H1 (cell line): Measurements from ENCODE around the gene TMEM235. TPM values are rescaled to one million over a fixed set of nuclear protein-coding genes. Genes with fewer than 3 reads are reported as not detected.

Experiments used
- BACH1 ChIP-seq: IDR thresholded peaks from 2 replicates; pipeline ENCODE4 v1.6.1; 2012; ENCODE audit warnings: low read length, improper control_type of control experiment
- BRCA1 ChIP-seq: IDR thresholded peaks from 2 replicates; pipeline ENCODE4 v1.6.1; 2012; ENCODE audit warnings: low read depth, low read length, improper control_type of control experiment
- CHD2 ChIP-seq: IDR thresholded peaks from 2 replicates; pipeline ENCODE4 v1.6.1; 2012; ENCODE audit warnings: low read length, improper control_type of control experiment
- CREB1 ChIP-seq: IDR thresholded peaks from 2 replicates; pipeline ENCODE4 v1.6.1; 2012; ENCODE audit warnings: inconsistent platforms
- CTBP2 ChIP-seq: IDR thresholded peaks from 2 replicates; pipeline ENCODE4 v1.7.0; 2011; ENCODE audit warnings: borderline replicate concordance, mild to moderate bottlenecking, moderate library complexity, mixed read lengths, low read length; ENCODE audit not compliant: insufficient read depth, insufficient read length
- EGR1 ChIP-seq: IDR thresholded peaks from 2 replicates; pipeline ENCODE4 v1.6.1; 2011; ENCODE audit warnings: low read depth, low read length, borderline replicate concordance
- EZH2 ChIP-seq: fragments of 200-600 bp; sonication (generic); IDR thresholded peaks from 2 replicates; pipeline ENCODE4 v1.7.1; 2012; ENCODE audit warnings: low read depth, mild to moderate bottlenecking, moderate library complexity, low read length, inconsistent platforms; ENCODE audit not compliant: severe bottlenecking
- FOSL1 ChIP-seq: IDR thresholded peaks from 2 replicates; pipeline ENCODE4 v1.6.1; 2011; ENCODE audit warnings: mild to moderate bottlenecking, low read depth, low read length, moderate library complexity; ENCODE audit not compliant: insufficient read depth
- GTF2F1 ChIP-seq: IDR thresholded peaks from 2 replicates; pipeline ENCODE4 v1.6.1; 2012; ENCODE audit warnings: low read depth, low read length, improper control_type of control experiment, borderline replicate concordance
- HDAC6 ChIP-seq: IDR thresholded peaks from one replicate; pipeline ENCODE4 v1.7.1; 2012; ENCODE audit warnings: low read depth, mild to moderate bottlenecking, inconsistent platforms, low read length, moderate library complexity
- JUN ChIP-seq: IDR thresholded peaks from 2 replicates; pipeline ENCODE4 v1.6.1; 2011; ENCODE audit warnings: low read depth, mild to moderate bottlenecking, improper control_type of control experiment, low read length
- MAX ChIP-seq: IDR thresholded peaks from 2 replicates; pipeline ENCODE4 v1.6.1; 2012; ENCODE audit warnings: inconsistent platforms
- PHF8 ChIP-seq: fragments of 200-600 bp; sonication (generic); conservative IDR thresholded peaks from 2 replicates; pipeline ENCODE4 v1.7.1; 2012; ENCODE audit warnings: low read depth, mild to moderate bottlenecking, inconsistent platforms, low read length, moderate library complexity
- POLR2AphosphoS5 ChIP-seq: IDR thresholded peaks from 2 replicates; pipeline ENCODE4 v1.6.1; 2011; ENCODE audit warnings: low read depth, low read length
- RAD21 ChIP-seq, 2 experiments: IDR thresholded peaks in 1 of 2; conservative IDR thresholded peaks in 1 of 2; 2 replicates each; pipeline ENCODE4 v1.6.1; 2011; ENCODE audit warnings: low read depth in 2 of 2, low read length in 2 of 2, improper control_type of control experiment in 1 of 2, inconsistent platforms in 1 of 2, mild to moderate bottlenecking in 1 of 2, moderate library complexity in 1 of 2
- SIN3A ChIP-seq, 2 experiments: IDR thresholded peaks in 1 of 2; conservative IDR thresholded peaks in 1 of 2; 2 replicates each; pipeline ENCODE4 v1.6.1; 2011 to 2012; ENCODE audit warnings: low read length in 2 of 2, improper control_type of control experiment in 1 of 2, low read depth in 1 of 2, mild to moderate bottlenecking in 1 of 2
- SIRT6 ChIP-seq: IDR thresholded peaks from one replicate; pipeline ENCODE4 v1.7.1; 2012; ENCODE audit warnings: low read length, inconsistent platforms
- SIX5 ChIP-seq: IDR thresholded peaks from 2 replicates; pipeline ENCODE4 v1.6.1; 2011; ENCODE audit warnings: mild to moderate bottlenecking, low read depth, low read length
- SP1 ChIP-seq: IDR thresholded peaks from 2 replicates; pipeline ENCODE4 v1.6.1; 2011; ENCODE audit warnings: low read depth, low read length
- SP2 ChIP-seq: IDR thresholded peaks from 2 replicates; pipeline ENCODE4 v1.6.1; 2012; ENCODE audit warnings: mild to moderate bottlenecking, low read length, inconsistent platforms
- TAF1 ChIP-seq: IDR thresholded peaks from 2 replicates; pipeline ENCODE4 v1.6.1; 2011; ENCODE audit warnings: mild to moderate bottlenecking, low read depth, low read length
- TEAD4 ChIP-seq: IDR thresholded peaks from 2 replicates; pipeline ENCODE4 v1.6.1; 2012; ENCODE audit warnings: low read depth, low read length, inconsistent platforms, mixed read lengths
- YY1 ChIP-seq: IDR thresholded peaks from 2 replicates; pipeline ENCODE4 v1.6.1; 2011; ENCODE audit warnings: low read depth, mild to moderate bottlenecking, low read length
- ZNF274 ChIP-seq: IDR thresholded peaks from 2 replicates; pipeline ENCODE4 v1.7.0; 2012; ENCODE audit warnings: low read length, borderline replicate concordance; ENCODE audit errors: extremely low read depth
- polyA plus RNA-seq, 7 experiments: library from polyadenylated mRNA; depleted of rRNA in 3 of 7; stranded (reverse) in 5 of 7; unstranded in 2 of 7; fragments of >200 nt in 5 of 7; fragments of 200-250 nt in 2 of 7; gene quantifications; 1 replicate in 5 of 7; 2 replicates in 1 of 7; 4 replicates in 1 of 7; pipeline versions ENCODE4 v1.2.1 to v1.2.3, GENCODE V29; 2011 to 2013; ENCODE audit warnings: missing spikeins in 2 of 7, mixed read lengths in 2 of 7
- total RNA-seq: library from RNA; stranded (reverse); fragmentation: NEBNext Ultra II Directional; extraction: Animal tissue kit (Norgen Biotek cat#: 25700); gene quantifications from 2 replicates; pipeline ENCODE4 v1.2.1, GENCODE V29; 2021

TMEM235 gene
- total and polyA plus RNA-seq, 2 of the 8 experiments (the other 6 are each of a cell fraction or from before 2014, with no cell fraction given): 0.05 to 0.15 TPM

DNA sequence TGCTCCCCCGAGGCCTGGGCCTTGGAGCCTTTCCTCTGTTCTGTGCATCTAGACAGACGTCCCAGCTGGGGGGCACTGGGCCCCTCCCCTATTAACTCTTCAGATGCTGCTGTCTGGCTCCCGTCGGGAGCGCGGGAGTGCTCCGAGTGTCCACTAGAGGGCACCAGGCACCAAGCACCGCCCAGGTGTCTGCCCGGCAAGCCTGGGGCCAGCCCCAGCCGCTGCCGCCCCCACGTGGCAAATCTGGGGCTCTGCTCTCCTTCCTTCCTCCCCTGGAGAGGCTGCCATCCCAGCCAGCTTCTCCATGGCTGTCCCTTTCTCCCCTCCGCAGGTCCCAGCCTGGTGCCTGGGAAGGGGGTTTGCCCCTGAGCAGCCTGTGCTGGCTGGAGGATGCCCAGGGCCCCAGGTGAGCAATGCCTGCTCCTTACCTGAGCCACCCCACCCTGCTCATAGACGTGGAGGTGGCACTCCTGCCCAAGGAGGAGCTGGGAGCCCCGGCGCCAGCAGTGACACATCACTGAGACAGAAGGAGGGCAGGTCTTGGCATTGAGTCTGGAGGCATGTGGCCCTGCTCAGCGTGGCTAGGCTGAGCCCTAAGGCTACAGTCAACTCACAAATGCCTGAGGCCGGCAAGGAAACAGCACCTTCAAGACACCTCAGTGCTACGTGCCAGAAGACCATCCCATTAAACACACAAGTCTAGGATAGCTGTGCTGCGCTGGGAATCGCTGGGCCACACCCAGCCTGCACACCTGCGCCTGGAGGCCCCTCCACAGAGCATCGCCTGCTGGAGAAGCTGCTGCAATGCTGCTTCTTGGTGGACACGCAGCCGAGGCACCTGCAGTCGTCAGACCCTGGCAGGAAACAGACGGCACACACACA, 19.7 kb downstream of the TMEM235 start (continued):
- TF ChIP-seq SIRT6 (no peak), YY1 (peak; percentile 62; the same call in 1 of the 2 replicates), FOSL1 (no peak), SIX5 (no peak), GTF2F1 (no peak), SIN3A (conservative IDR thresholded peaks at IDR 0.05 in 1 of 2, IDR thresholded peaks at IDR 0.05 in 1 of 2; ENCODE audit: low read depth in 1 of 2, low read length in 2 of 2) (peak in 1 of 2 experiments; percentile 80; a peak in 2 of 4 replicates), JUN (no peak), TEAD4 (no peak), EGR1 (0 out of 2 replicates have a peak, but pooled peaks have one; percentile 44), HDAC6 (no peak), EZH2 (no peak), ZNF274 (no peak), SP2 (no peak), CHD2 (peak; percentile 46; the same call in 1 of the 2 replicates), MAX (peak; percentile 71), CTBP2 (no peak), TAF1 (no peak), RAD21 (IDR thresholded peaks at IDR 0.05 in 1 of 2, conservative IDR thresholded peaks at IDR 0.05 in 1 of 2; ENCODE audit: low read depth in 2 of 2, low read length in 2 of 2) (peak; percentile 93 to 95), POLR2AphosphoS5 (no peak), SP1 (peak; percentile 79), BRCA1 (peak; percentile 23; the same call in 1 of the 2 replicates), BACH1 (no peak), CREB1 (peak; percentile 33; the same call in 1 of the 2 replicates), PHF8 (0 out of 2 replicates have a peak, but pooled peaks have one; percentile 11)
